Transverse colon (tissue), 4 donors: Measurements from ENCODE around the gene RDX. TPM values are rescaled to one million over a fixed set of nuclear protein-coding genes. Genes with fewer than 3 reads are reported as not detected.

Experiments used
- DNase-seq: peaks from one replicate; pipeline ENCODE4 v3.0.0-alpha.2; 2019
- H3K27ac ChIP-seq, 4 donors: fragments of 200-600 bp; sonication (generic); 2 replicates each; pipeline ENCODE4 v1.5.1; 2016 to 2018; ENCODE audit warnings: inconsistent platforms in 4 of 4
- H3K27me3 ChIP-seq: fragments of 200-600 bp; sonication (generic); 2 replicates; pipeline ENCODE4 v1.5.1; 2017; ENCODE audit warnings: inconsistent platforms
- H3K36me3 ChIP-seq, 4 donors: fragments of 200-600 bp; sonication (generic); 2 replicates each; pipeline ENCODE4 v1.5.1; 2017 to 2019; ENCODE audit warnings: inconsistent platforms in 4 of 4
- H3K4me1 ChIP-seq, 4 donors: fragments of 200-600 bp; sonication (generic); 2 replicates each; pipeline ENCODE4 v1.5.1; 2017 to 2020; ENCODE audit warnings: inconsistent platforms in 4 of 4
- H3K4me3 ChIP-seq, 4 donors: fragments of 200-600 bp; sonication (generic); 1 replicate in 1 of 4; 2 replicates in 3 of 4; pipeline versions ENCODE4 v1.5.1 to v1.6.1; 2017 to 2019; ENCODE audit warnings: inconsistent platforms in 4 of 4
- H3K9me3 ChIP-seq, 2 donors: fragments of 200-600 bp; sonication (generic); 2 replicates each; pipeline ENCODE4 v1.5.1; 2017 to 2019; ENCODE audit warnings: inconsistent platforms in 2 of 2
- CTCF ChIP-seq, 5 experiments: fragments of 200-600 bp in 3 of 5; fragments of 450-650 bp in 2 of 5; sonication (generic) in 3 of 5; IDR thresholded peaks; 1 replicate in 2 of 5; 2 replicates in 3 of 5; pipeline ENCODE4 v1.5.1; 2016 to 2017; ENCODE audit warnings: antibody characterized with exemption in 5 of 5, inconsistent platforms in 3 of 5, mild to moderate bottlenecking in 2 of 5, moderate library complexity in 1 of 5
- EP300 ChIP-seq: sonication (generic); formaldehyde crosslinking; IDR thresholded peaks from one replicate; pipeline ENCODE4 v1.6.1; 2017; ENCODE audit warnings: antibody characterized with exemption, low read depth
- POLR2A ChIP-seq: fragments of 450-650 bp; IDR thresholded peaks from one replicate; pipeline ENCODE4 v1.6.1; 2016; ENCODE audit warnings: antibody characterized with exemption, mild to moderate bottlenecking, moderate library complexity
- POLR2AphosphoS5 ChIP-seq, 3 donors: sonication (generic); formaldehyde crosslinking; IDR thresholded peaks; one replicate each; pipeline ENCODE4 v1.6.1; 2016; ENCODE audit warnings: antibody characterized with exemption in 3 of 3
- WGBS, 2 donors: methylation state at CpG; one replicate each; pipeline ENCODE4 v1.1.5; 2018; ENCODE audit warnings: low coverage in 1 of 2; 5-methylcytosine and 5-hydroxymethylcytosine counted together
- in situ Hi-C, 4 donors: fragments of 200-750 bp; cut with MboI; loops; one replicate each; pipeline versions ENCODE4 v1.15.0 to v1.15.1; 2017; ENCODE audit warnings: low sequenced_read_pairs in 3 of 4, low pct_ligation_motif_present in 1 of 4, low pct_unique_long_range_greater_than_20kb in 1 of 4
- intact Hi-C: fragments of 100-400 bp; cut with DNase I; formaldehyde crosslinking; loops from one replicate; pipeline ENCODE4 v1.15.1; 2023; ENCODE audit warnings: low total_unique reads
- total RNA-seq, 4 donors: library from RNA; depleted of rRNA; stranded (reverse); fragments of >200 nt; gene quantifications; one replicate each; pipeline ENCODE4 v1.1.0, GENCODE V29; 2016

Gene RDX
- total RNA-seq, 4 donors from 2014 or later: 16.8 to 34.8 (median 21.9) TPM

GRCh38 chr11:110172468-110173065, 123.8 kb downstream of the RDX start:
- DNase-seq: no peak
- H3K36me3 ChIP-seq: no peaks in the 10 kb centered on the region
- no peak overlapping the region for H3K4me3 ChIP-seq
- WGBS, 2 donors: 89 to 93% methylated on average over 11 of the region's 11 CpGs
- H3K4me1 ChIP-seq: peaks cover 0 to 12% (median 2%) of the 10 kb centered on the region in 4 donors
- no peaks in the 10 kb centered on the region for H3K9me3 ChIP-seq
- no peak overlapping the region for H3K27ac ChIP-seq
- intact Hi-C loops (no loop called here), in situ Hi-C loops (loop anchor here in 1 of 4 donors (25.0 kb wide), 1 partner anchor 210 kb away; no protein-coding TSS in a partner anchor)
- no peak for TF ChIP-seq CTCF (IDR thresholded peaks at IDR 0.05)
- H3K27me3 ChIP-seq: no peaks in the 10 kb centered on the region

- Histone ChIP-seq H3K36me3 (peaks cover 0 to 4% (median 0%) of the 10 kb centered on the region in 4 donors), H3K27me3 (no peaks in the 10 kb centered on the region), H3K4me1 (peaks cover 0 to 12% (median 2%) of the 10 kb centered on the region in 4 donors), H3K4me3 (no peak overlapping the region), H3K9me3 (no peaks in the 10 kb centered on the region), H3K27ac (no peak overlapping the region)
- 44 to 56% methylated on average over 2 of the region's 2 CpGs for WGBS, 2 donors
- no peak for TF ChIP-seq POLR2AphosphoS5 (IDR thresholded peaks at IDR 0.05)
- TF ChIP-seq EP300: no peak
- no peak for TF ChIP-seq POLR2A
- TF ChIP-seq CTCF (IDR thresholded peaks at IDR 0.05): no peak
- in situ Hi-C loops: loop anchor here in 1 of 4 donors (25.0 kb wide), 1 partner anchor 207 kb away; no protein-coding TSS in a partner anchor
- no peak for DNase-seq
- intact Hi-C loops: no loop called here
These were observed 126.7 kb downstream of the RDX start for GRCh38 chr11:110169738-110170137.

- no peak overlapping the region for H3K27ac ChIP-seq
- no peak overlapping the region for H3K4me3 ChIP-seq
- in situ Hi-C loops (loop anchor here in 1 of 4 donors (25.0 kb wide), 1 partner anchor 206 kb away; no protein-coding TSS in a partner anchor), intact Hi-C loops (no loop called here)
- H3K4me1 ChIP-seq: no peaks in the 10 kb centered on the region
- H3K27me3 ChIP-seq: no peaks in the 10 kb centered on the region
- TF ChIP-seq POLR2A (no peak), EP300 (no peak), POLR2AphosphoS5 (IDR thresholded peaks at IDR 0.05) (no peak)
- peaks cover 0 to 9% (median 0%) of the 10 kb centered on the region in 4 donors for H3K36me3 ChIP-seq
- H3K9me3 ChIP-seq: no peaks in the 10 kb centered on the region
- 79 to 83% methylated on average over 5 of the region's 5 CpGs for WGBS, 2 donors
- DNase-seq: no peak
These were observed 128.2 kb downstream of the RDX start for GRCh38 chr11:110168033-110168803.

GRCh38 chr11:110165039-110165925, 131.1 kb downstream of the RDX start:
- Histone ChIP-seq H3K36me3 (peaks cover 0 to 24% (median 0%) of the 10 kb centered on the region in 4 donors), H3K9me3 (no peaks in the 10 kb centered on the region), H3K4me1 (no peaks in the 10 kb centered on the region), H3K4me3 (no peak overlapping the region), H3K27ac (no peak overlapping the region), H3K27me3 (no peaks in the 10 kb centered on the region)
- in situ Hi-C loops: loop anchor here in 1 of 4 donors (25.0 kb wide), 1 partner anchor 203 kb away; no protein-coding TSS in a partner anchor
- DNase-seq: no peak
- intact Hi-C loops: no loop called here
- WGBS, 2 donors: 94% methylated on average over 9 to 23 of the region's 28 CpGs
- TF ChIP-seq CTCF (IDR thresholded peaks at IDR 0.05): no peak
- no peak for TF ChIP-seq EP300
- TF ChIP-seq POLR2AphosphoS5 (IDR thresholded peaks at IDR 0.05): no peak
- TF ChIP-seq POLR2A: no peak
